Type B pancreatic cell (in vitro differentiated cells): ENCODE measurements around the gene KRTAP10-3. TPM values are rescaled to one million over a fixed set of nuclear protein-coding genes. Genes with fewer than 3 reads are reported as not detected.
A peak's percentile ranks its signal among the peaks of the same experiment; 100 is the strongest.

Experiments used
- DNase-seq: peaks from one replicate; pipeline ENCODE4 v3.0.0; 2021; ENCODE audit warnings: mixed read lengths; ENCODE audit not compliant: unreplicated experiment; ENCODE audit errors: extremely low spot score
- H3K27ac Mint-ChIP-seq: 2 replicates; pipeline ENCODE4 v1.8.0; 2021; ENCODE audit warnings: mild to moderate bottlenecking, mixed read lengths
- H3K27me3 Mint-ChIP-seq: 2 replicates; pipeline ENCODE4 v1.8.0; 2021; ENCODE audit warnings: mixed read lengths
- H3K36me3 Mint-ChIP-seq: 2 replicates; pipeline ENCODE4 v1.8.0; 2021; ENCODE audit warnings: mixed read lengths
- H3K4me1 Mint-ChIP-seq: one replicate; pipeline ENCODE4 v1.8.0; 2021; ENCODE audit warnings: mixed read lengths; ENCODE audit not compliant: unreplicated experiment
- H3K4me3 Mint-ChIP-seq: 2 replicates; pipeline ENCODE4 v1.8.0; 2021; ENCODE audit warnings: mild to moderate bottlenecking, mixed read lengths
- H3K9me3 Mint-ChIP-seq: 2 replicates; pipeline ENCODE4 v1.8.0; 2021; ENCODE audit warnings: mixed read lengths
- CTCF ChIP-seq: fragments of 200-600 bp; sonication (generic); conservative IDR thresholded peaks from 2 replicates; pipeline ENCODE4 v1.5.0; 2021; ENCODE audit warnings: antibody characterized with exemption, mild to moderate bottlenecking
- total RNA-seq: library from RNA; stranded (reverse); gene quantifications from 2 replicates; pipeline ENCODE4 v1.2.1, GENCODE V29; 2021; ENCODE audit warnings: low replicate concordance

Gene KRTAP10-3
- total RNA-seq, 1 donor from 2014 or later: not detected

- Mint-ChIP-seq H3K9me3 (no peaks in the 10 kb centered on the region), H3K4me1 (no peaks in the 10 kb centered on the region), H3K27ac (no peak overlapping the region), H3K4me3 (no peak overlapping the region), H3K36me3 (no peaks in the 10 kb centered on the region), H3K27me3 (no peaks in the 10 kb centered on the region)
- DNase-seq: peak; percentile 68
- TF ChIP-seq CTCF: no peak
Measured at GRCh38 chr21:44533121-44533890, 25.3 kb downstream of the KRTAP10-3 start.

GRCh38 chr21:44532712-44533111 is 25.9 kb downstream of the KRTAP10-3 start:
- DNase-seq: peak; percentile 56
- Mint-ChIP-seq H3K9me3 (no peaks in the 10 kb centered on the region), H3K27ac (no peak overlapping the region), H3K27me3 (no peaks in the 10 kb centered on the region), H3K4me3 (no peak overlapping the region), H3K4me1 (no peaks in the 10 kb centered on the region), H3K36me3 (no peaks in the 10 kb centered on the region)
- TF ChIP-seq CTCF: no peak

GRCh38 chr21:44531606-44532564 is 26.7 kb downstream of the KRTAP10-3 start:
- Mint-ChIP-seq H3K27ac (no peak overlapping the region), H3K9me3 (no peaks in the 10 kb centered on the region), H3K4me3 (no peak overlapping the region), H3K27me3 (no peaks in the 10 kb centered on the region), H3K36me3 (no peaks in the 10 kb centered on the region), H3K4me1 (no peaks in the 10 kb centered on the region)
- TF ChIP-seq CTCF: no peak
- DNase-seq: peak; percentile 42

GRCh38 chr21:44530903-44531605 is 27.5 kb downstream of the KRTAP10-3 start:
- Mint-ChIP-seq H3K4me1 (no peaks in the 10 kb centered on the region), H3K9me3 (no peaks in the 10 kb centered on the region), H3K27me3 (no peaks in the 10 kb centered on the region), H3K4me3 (no peak overlapping the region), H3K36me3 (no peaks in the 10 kb centered on the region), H3K27ac (no peak overlapping the region)
- DNase-seq: peak; percentile 65
- no peak for TF ChIP-seq CTCF

- Mint-ChIP-seq H3K4me3 (no peak overlapping the region), H3K36me3 (no peaks in the 10 kb centered on the region), H3K4me1 (no peaks in the 10 kb centered on the region), H3K9me3 (no peaks in the 10 kb centered on the region), H3K27me3 (no peaks in the 10 kb centered on the region), H3K27ac (no peak overlapping the region)
- peak; percentile 60 for DNase-seq
- TF ChIP-seq CTCF: no peak
Measured at GRCh38 chr21:44530221-44530902, 28.2 kb downstream of the KRTAP10-3 start.
